ENCODE measurements around the gene KRTAP10-12. TPM values are rescaled to one million over a fixed set of nuclear protein-coding genes. Genes with fewer than 3 reads are reported as not detected.
"Not testable (repeated sequence)": the region's sequence is repeated elsewhere in the genome, so short reads cannot be mapped to it uniquely, and the experiment has no call there.

KRTAP10-12 gene
- polyA plus RNA-seq, 1 of the 3 experiments (the other 2 are of a cell fraction): not detected

- TF ChIP-seq PBX3 (IDR thresholded peaks at IDR 0.05): no peak
- TF ChIP-seq CTCF (IDR thresholded peaks at IDR 0.05): no peak
- no peak for TF ChIP-seq RFX5 (IDR thresholded peaks at IDR 0.05; ENCODE audit: low read length)
Observed at GRCh38 chr21:44658913-44659595, 37.9 kb upstream of the KRTAP10-12 start (continued).

- CTCF ChIA-PET: interaction anchor here (0.6 kb wide), 1 partner anchor 72 kb away, joined by 3 read pairs; no protein-coding TSS in a partner anchor
Observed at GRCh38 chr21:44661567-44661966, 35.4 kb upstream of the KRTAP10-12 start.

GRCh38 chr21:44664691-44665090, 32.3 kb upstream of the KRTAP10-12 start:
- 0 out of 2 replicates have a peak, but pooled peaks cover 4% of the 10 kb centered on the region for H3K9me2 ChIP-seq
- no peak overlapping the region for H3K4me2 ChIP-seq
- no peaks in the 10 kb centered on the region for H3K79me2 ChIP-seq (ENCODE audit: insufficient read depth)
- CTCF ChIA-PET: no interaction called here
- H3K36me3 ChIP-seq (replicated peaks in 1 of 2; ENCODE audit: control insufficient read depth in 1 of 2, insufficient read depth in 2 of 2, low read length in 1 of 2): no peaks in the 10 kb centered on the region
- H3K27me3 ChIP-seq (ENCODE audit: insufficient read depth): no peaks in the 10 kb centered on the region; the same call in 1 of the 2 replicates
- no peaks in the 10 kb centered on the region for H4K20me1 ChIP-seq (ENCODE audit: insufficient read depth)
- H3K9ac ChIP-seq: no peak overlapping the region
- no peaks in the 10 kb centered on the region for H3K9me3 ChIP-seq
- peaks cover 0 to 3% of the 10 kb centered on the region in 2 experiments; a peak in 1 of 4 replicates for H3K4me1 ChIP-seq (ENCODE audit: control insufficient read depth in 1 of 2, insufficient read depth in 2 of 2, low read depth in 1 of 2, low read length in 1 of 2)
- no peak overlapping the region for H3K4me3 ChIP-seq (ENCODE audit: low read depth in 2 of 2, low read length in 1 of 2)
- 7% methylated on average over 5 of the region's 5 CpGs for WGBS (ENCODE audit: low lambda C conversion rate)
- TF ChIP-seq EP300 (IDR thresholded peaks at IDR 0.05; ENCODE audit: borderline replicate concordance in 1 of 2, low read depth in 1 of 2, low read length in 1 of 2) (no peak), RXRA (IDR thresholded peaks at IDR 0.05; ENCODE audit: borderline replicate concordance, low read depth) (no peak), TCF12 (IDR thresholded peaks at IDR 0.05) (no peak), MXI1 (IDR thresholded peaks at IDR 0.05; ENCODE audit: low read depth, low read length) (no peak), USF2 (IDR thresholded peaks at IDR 0.05; ENCODE audit: borderline replicate concordance, low read depth, low read length) (no peak), GABPA (IDR thresholded peaks at IDR 0.05; ENCODE audit: low read depth) (no peak), FOXM1 (IDR thresholded peaks at IDR 0.05; ENCODE audit: low read depth) (no peak), NRF1 (IDR thresholded peaks at IDR 0.05; ENCODE audit: low read depth, low read length) (no peak), YY1 (IDR thresholded peaks at IDR 0.05; ENCODE audit: low read depth) (no peak), ELF1 (IDR thresholded peaks at IDR 0.05) (no peak)
- H2AFZ ChIP-seq (ENCODE audit: low read depth): no peak overlapping the region
- no peak for DNase-seq
- H3F3A ChIP-seq (replicated peaks; ENCODE audit: insufficient read depth): no peaks in the 10 kb centered on the region
- POLR2A ChIA-PET: no interaction called here
- no peak overlapping the region for H3K27ac ChIP-seq (ENCODE audit: low read depth in 2 of 2, low read length in 1 of 2)

More at GRCh38 chr21:44661567-44661966, 35.4 kb upstream of the KRTAP10-12 start:
- H3K27me3 ChIP-seq (ENCODE audit: insufficient read depth); DNase-seq; H3K9me2 ChIP-seq; H3K4me3 ChIP-seq (ENCODE audit: low read depth in 2 of 2, low read length in 1 of 2); H3K9me3 ChIP-seq; H2AFZ ChIP-seq (ENCODE audit: low read depth); H3K79me2 ChIP-seq (ENCODE audit: insufficient read depth); H3F3A ChIP-seq (replicated peaks; ENCODE audit: insufficient read depth); POLR2A ChIA-PET; H3K36me3 ChIP-seq (replicated peaks in 1 of 2; ENCODE audit: control insufficient read depth in 1 of 2, insufficient read depth in 2 of 2, low read length in 1 of 2); H3K27ac ChIP-seq (ENCODE audit: low read depth in 2 of 2, low read length in 1 of 2); H3K4me1 ChIP-seq (ENCODE audit: control insufficient read depth in 1 of 2, insufficient read depth in 2 of 2, low read depth in 1 of 2, low read length in 1 of 2); H3K9ac ChIP-seq; H4K20me1 ChIP-seq (ENCODE audit: insufficient read depth); H3K4me2 ChIP-seq: not testable (repeated sequence)
- WGBS (ENCODE audit: low lambda C conversion rate): 13% methylated on average over 7 of the region's 7 CpGs

Measured in SK-N-SH (cell line).